ENCODE data around the gene CSAD. TPM values are rescaled to one million over a fixed set of nuclear protein-coding genes. Genes with fewer than 3 reads are reported as not detected.

The CSAD gene
- total and polyA plus RNA-seq, 2 donors (not counting 1 experiment from before 2014, with no cell fraction given) = 57.0 to 64.6 TPM

DNA sequence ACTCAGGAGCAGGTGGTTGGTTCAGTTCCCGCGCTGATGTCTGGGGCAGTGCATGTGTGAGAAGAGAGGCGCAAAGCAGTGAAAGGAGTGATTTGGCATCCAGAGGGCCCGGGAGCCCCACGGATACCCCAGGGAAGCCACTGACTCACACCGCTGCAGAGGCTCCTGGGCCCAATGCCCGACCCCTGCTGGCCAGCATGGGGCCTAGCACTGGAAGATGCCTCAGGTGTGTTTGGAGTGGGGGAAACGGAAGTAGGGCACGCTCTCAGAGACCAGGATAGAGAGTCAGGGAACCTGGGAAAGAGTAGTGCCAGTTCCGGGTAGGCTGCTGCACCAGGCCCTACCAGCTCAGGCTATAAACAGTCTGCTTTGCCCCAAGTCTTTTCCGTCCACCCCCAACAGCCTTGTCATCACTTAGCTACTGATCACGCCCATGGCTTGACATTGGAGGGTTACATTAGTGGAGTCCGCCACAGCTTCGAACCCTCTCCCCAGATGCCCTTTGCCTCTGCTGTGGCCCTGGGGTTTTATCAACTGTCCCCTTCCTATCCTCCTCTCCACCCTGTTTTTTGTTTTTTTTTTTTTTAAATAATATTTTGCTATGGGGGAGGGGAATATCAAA is 9.5 kb upstream of the CSAD start:
- peak; percentile 88 for ATAC-seq (ENCODE audit: low read depth)

More for the DNA sequence above, 9.5 kb upstream of the CSAD start:
- Histone ChIP-seq H2AFZ (ENCODE audit: insufficient read depth, low read depth, low read length, poor library complexity, severe bottlenecking) (no peak overlapping the region), H4K20me1 (ENCODE audit: control insufficient read depth, insufficient read depth, low read length, poor library complexity, severe bottlenecking) (peaks cover 48% of the 10 kb centered on the region), H3K27me3 (replicated peaks in 1 of 4; ENCODE audit: control extremely low read depth in 1 of 4, control insufficient read depth in 3 of 4, insufficient read depth in 4 of 4, low read length in 3 of 4) (no peaks in the 10 kb centered on the region), H3K36me3 (replicated peaks in 1 of 2; ENCODE audit: control extremely low read depth in 1 of 2, control insufficient read depth in 1 of 2, extremely low read depth in 1 of 2, insufficient read depth in 2 of 2, low read length in 1 of 2) (peaks cover 6 to 81% of the 10 kb centered on the region in 2 experiments), H3K9me3 (ENCODE audit: control extremely low read depth in 1 of 3, control insufficient read depth in 2 of 3, insufficient read depth in 1 of 3, low read length in 2 of 3) (no peaks in the 10 kb centered on the region), H3K79me2 (ENCODE audit: control insufficient read depth, insufficient read depth, low read length) (no peaks in the 10 kb centered on the region), H3K4me2 (replicated peaks; ENCODE audit: low read depth, low read length, poor library complexity, severe bottlenecking) (no peak overlapping the region), H3K4me3 (ENCODE audit: control extremely low read depth in 1 of 5, extremely low read depth in 1 of 5, insufficient read depth in 1 of 5, low read depth in 2 of 5, low read length in 4 of 5) (no peak overlapping the region), H3K27ac (ENCODE audit: low read length in 2 of 2) (no peak overlapping the region), H3K9ac (ENCODE audit: low read length) (no peak overlapping the region), H3K4me1 (ENCODE audit: control insufficient read depth in 2 of 2, insufficient read depth in 2 of 2, low read length in 2 of 2) (no peaks in the 10 kb centered on the region)
- TF ChIP-seq EZH2 (IDR thresholded peaks at IDR 0.05; ENCODE audit: borderline replicate concordance, insufficient read depth, low read depth, low read length, poor library complexity, severe bottlenecking) = no peak
- TF ChIP-seq CTCF (IDR thresholded peaks at IDR 0.05) = peak; percentile 69
- peaks cover 12% of the 10 kb centered on the region for H3K4me1 Mint-ChIP-seq
- H3K27me3 Mint-ChIP-seq = no peaks in the 10 kb centered on the region
- peak; percentile 57 for DNase-seq
- no peaks in the 10 kb centered on the region for H3K9me3 Mint-ChIP-seq (ENCODE audit: insufficient read depth)
- CTCF ChIA-PET = interaction anchor here (0.6 to 7.7 kb wide), 13 partner anchors 9 to 124 kb away, joined by 3 to 84 read pairs (median 5); partner anchors contain the start of genes CSAD, ESPL1 and ZNF740
- H3K4me3 Mint-ChIP-seq = no peak overlapping the region
- intact Hi-C loops (cut with micrococcal nuclease) = loop anchor here (1.0 kb wide), 2 partner anchors 10 to 31 kb away; partner anchors contain the start of genes CSAD and ZNF740
- H3K27ac Mint-ChIP-seq = peak overlapping the region; percentile 56
- WGBS (ENCODE audit: insufficient coverage) = 74% methylated on average over 11 of the region's 14 CpGs
- POLR2A ChIA-PET = interaction anchor here (0.9 to 1.8 kb wide), 3 partner anchors 9 to 31 kb away, joined by 3 to 8 read pairs (median 4); partner anchors contain the start of genes CSAD and ZNF740
